ENCODE results near the gene ZBTB24.
"Not testable (repeated sequence)": the region's sequence is repeated elsewhere in the genome, so short reads cannot be mapped to it uniquely, and the experiment has no call there.

ZBTB24 gene

DNA sequence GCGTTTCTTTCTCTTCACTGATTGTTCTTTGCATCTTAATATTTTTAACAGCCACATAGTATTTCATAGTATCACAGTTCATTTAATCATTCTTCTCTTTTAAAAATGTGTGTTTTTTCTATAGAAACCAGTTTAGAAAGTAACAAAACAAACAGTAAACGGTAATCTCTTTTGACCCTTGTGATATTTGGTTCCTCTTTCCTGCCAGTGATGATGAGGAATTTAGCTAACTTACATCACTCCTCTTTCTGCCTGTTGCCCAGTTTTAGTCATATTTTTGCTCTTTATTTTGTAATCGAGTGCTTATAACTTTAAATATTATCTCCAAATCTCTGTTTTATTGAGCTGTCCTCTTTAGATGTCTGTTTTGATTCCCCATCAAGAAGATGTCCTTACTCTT is 38.1 kb upstream of the ZBTB24 start:
- TF ChIP-seq, protein P1, sequence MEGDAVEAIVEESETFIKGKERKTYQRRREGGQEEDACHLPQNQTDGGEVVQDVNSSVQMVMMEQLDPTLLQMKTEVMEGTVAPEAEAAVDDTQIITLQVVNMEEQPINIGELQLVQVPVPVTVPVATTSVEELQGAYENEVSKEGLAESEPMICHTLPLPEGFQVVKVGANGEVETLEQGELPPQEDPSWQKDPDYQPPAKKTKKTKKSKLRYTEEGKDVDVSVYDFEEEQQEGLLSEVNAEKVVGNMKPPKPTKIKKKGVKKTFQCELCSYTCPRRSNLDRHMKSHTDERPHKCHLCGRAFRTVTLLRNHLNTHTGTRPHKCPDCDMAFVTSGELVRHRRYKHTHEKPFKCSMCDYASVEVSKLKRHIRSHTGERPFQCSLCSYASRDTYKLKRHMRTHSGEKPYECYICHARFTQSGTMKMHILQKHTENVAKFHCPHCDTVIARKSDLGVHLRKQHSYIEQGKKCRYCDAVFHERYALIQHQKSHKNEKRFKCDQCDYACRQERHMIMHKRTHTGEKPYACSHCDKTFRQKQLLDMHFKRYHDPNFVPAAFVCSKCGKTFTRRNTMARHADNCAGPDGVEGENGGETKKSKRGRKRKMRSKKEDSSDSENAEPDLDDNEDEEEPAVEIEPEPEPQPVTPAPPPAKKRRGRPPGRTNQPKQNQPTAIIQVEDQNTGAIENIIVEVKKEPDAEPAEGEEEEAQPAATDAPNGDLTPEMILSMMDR (IDR thresholded peaks at IDR 0.05), result no peak
- TF ChIP-seq ZFX (IDR thresholded peaks at IDR 0.05; ENCODE audit: borderline replicate concordance), result no peak
- no peak overlapping the region for H3K27ac ChIP-seq

DNA sequence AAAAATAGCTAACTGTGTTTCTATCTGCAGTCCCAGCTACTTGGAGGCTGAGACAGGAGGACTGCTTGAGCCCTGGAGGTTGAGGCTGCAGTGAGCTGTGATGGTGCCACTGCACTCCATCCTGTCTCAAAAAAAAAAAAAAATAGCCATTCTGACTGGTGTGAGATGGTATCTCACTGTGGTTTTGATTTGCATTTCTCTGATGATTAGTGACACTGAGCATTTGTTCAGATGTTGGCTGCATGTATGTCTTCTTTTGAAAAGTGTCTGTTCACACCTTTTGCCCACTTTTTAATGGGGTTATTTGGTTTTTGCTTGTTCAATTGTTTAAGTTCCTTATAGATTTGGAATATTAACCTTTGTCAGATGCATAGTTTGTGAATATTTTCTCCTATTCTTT is 36.6 kb upstream of the ZBTB24 start:
- H3K27ac ChIP-seq, result not testable (repeated sequence)

DNA sequence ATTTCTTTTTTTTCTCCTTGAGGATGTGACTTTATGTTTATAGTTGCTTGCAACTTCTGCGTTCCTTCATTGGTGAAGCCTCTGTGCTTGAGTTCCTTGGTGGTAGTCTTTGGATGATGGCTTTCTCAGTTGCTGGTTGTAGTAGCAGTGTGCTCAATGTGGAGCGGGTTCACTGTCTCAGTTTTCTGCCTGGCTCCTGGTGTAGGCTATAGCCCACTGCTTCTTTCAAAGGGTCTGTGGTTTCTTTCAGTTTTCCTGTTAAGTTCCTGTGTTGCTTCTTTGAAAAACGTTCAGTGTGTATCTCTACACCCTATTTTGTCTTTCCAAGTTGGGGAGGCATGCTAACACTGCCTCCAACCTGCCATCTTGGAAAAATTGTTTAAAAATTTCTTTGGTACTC is 33.9 kb upstream of the ZBTB24 start:
- TF ChIP-seq ZFX (IDR thresholded peaks at IDR 0.05; ENCODE audit: borderline replicate concordance), result no peak
- TF ChIP-seq, protein P1 (IDR thresholded peaks at IDR 0.05), result no peak
- H3K27ac ChIP-seq, result no peak overlapping the region

DNA sequence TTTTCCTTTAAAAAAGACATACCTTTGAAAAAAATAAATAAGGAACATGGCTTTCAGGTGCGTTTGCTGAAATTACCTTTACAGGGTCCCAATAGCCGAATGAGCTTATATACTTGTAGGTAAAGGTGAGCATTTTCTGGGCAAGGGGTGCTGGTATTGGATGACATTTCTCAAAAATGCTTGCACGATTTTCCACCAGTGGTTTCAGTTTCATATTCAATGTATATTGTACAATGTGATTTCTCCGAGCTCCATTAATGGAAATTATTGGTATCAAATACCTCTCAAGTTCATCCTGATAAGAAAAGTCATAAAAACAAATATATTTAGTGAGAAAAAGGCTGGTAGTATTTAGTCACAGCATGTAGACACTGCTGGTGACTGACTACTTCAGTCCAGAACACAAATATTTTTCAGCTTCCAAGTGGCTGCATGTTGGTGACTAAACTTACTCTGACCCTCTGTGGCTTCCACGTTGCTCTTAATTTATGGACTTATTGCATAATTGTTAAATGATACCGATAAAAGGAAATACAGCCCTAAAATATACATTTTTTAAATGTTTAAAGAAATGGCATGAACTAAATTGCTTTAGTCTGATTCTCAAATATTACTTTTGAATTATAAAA is 32.9 kb upstream of the ZBTB24 start:
- H3K27ac ChIP-seq, result no peak overlapping the region
- TF ChIP-seq, protein P1 (IDR thresholded peaks at IDR 0.05), result no peak

DNA sequence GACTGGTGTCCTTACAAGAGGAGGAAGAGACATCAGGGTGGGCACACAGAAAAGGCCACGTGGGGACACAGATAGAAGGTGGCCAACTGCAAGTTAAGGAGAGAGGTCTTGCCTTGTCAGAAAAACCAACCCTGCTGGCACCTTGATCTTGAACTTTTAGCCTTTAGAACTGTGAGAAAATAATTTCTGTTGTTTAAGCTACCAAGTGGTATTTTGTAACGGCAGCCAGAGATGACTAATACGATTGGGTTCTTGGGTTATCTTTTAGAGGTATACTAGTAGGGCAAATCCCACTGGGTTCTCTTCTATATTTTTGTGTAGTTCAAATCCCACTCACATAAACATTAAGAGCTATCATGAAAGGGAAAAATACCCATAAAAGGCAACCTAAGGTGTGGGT is 31.9 kb upstream of the ZBTB24 start:
- H3K27ac ChIP-seq, result peak overlapping the region; percentile 54
- TF ChIP-seq, protein P1 (IDR thresholded peaks at IDR 0.05), result no peak
- TF ChIP-seq ZFX (IDR thresholded peaks at IDR 0.05; ENCODE audit: borderline replicate concordance), result no peak

GRCh38 chr6:109513571-109514071 is 30.6 kb upstream of the ZBTB24 start:
- TF ChIP-seq ZFX (IDR thresholded peaks at IDR 0.05; ENCODE audit: borderline replicate concordance), result no peak
- peak overlapping the region; percentile 54 for H3K27ac ChIP-seq

- TF ChIP-seq, protein P1 (IDR thresholded peaks at IDR 0.05), result no peak
- TF ChIP-seq ZFX (IDR thresholded peaks at IDR 0.05; ENCODE audit: borderline replicate concordance), result no peak
- H3K27ac ChIP-seq, result peak overlapping the region; percentile 54
Observed at GRCh38 chr6:109512271-109512817, 29.3 kb upstream of the ZBTB24 start.

DNA sequence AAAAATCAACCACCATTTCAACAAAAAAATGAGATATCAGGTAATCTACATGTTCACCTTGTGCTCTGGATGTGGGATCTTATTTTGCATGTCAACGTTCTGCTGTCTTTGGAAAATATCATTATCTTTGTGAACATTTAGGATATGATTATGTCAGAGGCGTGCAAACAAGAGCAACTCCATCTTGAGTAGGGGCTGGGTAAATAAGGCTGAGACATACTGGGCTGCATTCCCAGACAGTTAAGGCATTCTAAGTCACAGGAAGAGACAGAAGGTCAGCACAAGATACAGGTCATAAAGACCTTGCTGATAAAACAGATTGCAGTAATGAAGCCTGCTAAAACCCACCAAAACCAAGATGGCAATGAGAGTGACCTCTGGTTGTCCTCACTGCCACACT is 28.8 kb upstream of the ZBTB24 start:
- TF ChIP-seq, protein P1 (IDR thresholded peaks at IDR 0.05), result no peak
- H3K27ac ChIP-seq, result peak overlapping the region; percentile 54; the same call in 1 of the 2 replicates

All from 22Rv1 (cell line).